Upper lobe of left lung (tissue), 4 donors: ENCODE data around the gene MR1.

Experiments
- POLR2AphosphoS5 ChIP-seq, 2 donors: sonication (generic); formaldehyde crosslinking; IDR thresholded peaks; one replicate each; pipeline ENCODE4 v1.5.1; 2017; ENCODE audit warnings: antibody characterized with exemption in 2 of 2
- TF ChIP-seq, protein P1 (sequence below), 6 experiments: fragments of 450-650 bp in 4 of 6; fragments of 200-600 bp in 2 of 6; sonication (generic) in 2 of 6; IDR thresholded peaks; one replicate each; pipeline ENCODE4 v1.5.1; 2016 to 2019; ENCODE audit warnings: antibody characterized with exemption in 6 of 6

DNA sequence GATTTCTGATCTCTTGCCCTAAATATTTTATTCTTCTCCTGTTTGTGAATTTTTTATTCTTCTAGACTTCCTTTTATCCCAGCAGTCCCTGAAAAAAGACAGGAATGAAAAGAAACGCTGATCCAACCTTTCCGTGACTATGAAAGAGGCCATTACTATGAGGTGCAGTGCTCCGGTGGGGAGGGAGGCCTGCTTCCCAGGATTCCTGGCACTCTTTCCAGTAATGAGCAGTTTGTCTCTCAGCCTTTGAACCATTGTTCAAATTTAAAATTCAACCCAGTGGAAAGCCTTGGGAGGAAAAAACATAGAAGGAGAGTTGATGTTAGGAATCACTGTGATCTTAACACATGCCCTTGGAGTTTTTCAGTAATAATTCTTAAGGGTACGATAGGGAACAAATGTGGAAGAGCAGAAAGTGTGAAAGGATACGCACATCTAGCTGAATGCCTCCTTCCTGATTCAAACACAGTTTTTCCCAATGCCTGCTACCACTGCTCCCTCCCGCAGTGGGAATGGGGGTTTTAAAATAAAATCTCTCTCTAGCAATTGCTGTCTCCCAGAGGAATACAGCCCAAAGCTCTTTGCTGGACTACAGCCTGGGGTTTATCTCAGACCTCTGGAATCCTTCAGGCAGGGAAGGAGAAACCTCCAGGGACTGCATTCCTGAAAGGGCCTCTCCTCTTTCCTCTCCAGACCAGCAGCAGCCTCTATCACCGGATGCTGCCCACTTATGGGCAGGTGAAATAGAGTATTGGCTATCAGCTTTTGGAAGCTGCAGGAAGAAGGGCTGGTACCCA lies 60.8 kb downstream of the MR1 start:
- TF ChIP-seq, protein P1, sequence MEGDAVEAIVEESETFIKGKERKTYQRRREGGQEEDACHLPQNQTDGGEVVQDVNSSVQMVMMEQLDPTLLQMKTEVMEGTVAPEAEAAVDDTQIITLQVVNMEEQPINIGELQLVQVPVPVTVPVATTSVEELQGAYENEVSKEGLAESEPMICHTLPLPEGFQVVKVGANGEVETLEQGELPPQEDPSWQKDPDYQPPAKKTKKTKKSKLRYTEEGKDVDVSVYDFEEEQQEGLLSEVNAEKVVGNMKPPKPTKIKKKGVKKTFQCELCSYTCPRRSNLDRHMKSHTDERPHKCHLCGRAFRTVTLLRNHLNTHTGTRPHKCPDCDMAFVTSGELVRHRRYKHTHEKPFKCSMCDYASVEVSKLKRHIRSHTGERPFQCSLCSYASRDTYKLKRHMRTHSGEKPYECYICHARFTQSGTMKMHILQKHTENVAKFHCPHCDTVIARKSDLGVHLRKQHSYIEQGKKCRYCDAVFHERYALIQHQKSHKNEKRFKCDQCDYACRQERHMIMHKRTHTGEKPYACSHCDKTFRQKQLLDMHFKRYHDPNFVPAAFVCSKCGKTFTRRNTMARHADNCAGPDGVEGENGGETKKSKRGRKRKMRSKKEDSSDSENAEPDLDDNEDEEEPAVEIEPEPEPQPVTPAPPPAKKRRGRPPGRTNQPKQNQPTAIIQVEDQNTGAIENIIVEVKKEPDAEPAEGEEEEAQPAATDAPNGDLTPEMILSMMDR (IDR thresholded peaks at IDR 0.05), result no peak
- TF ChIP-seq POLR2AphosphoS5 (IDR thresholded peaks at IDR 0.05), result no peak
